Measurements from ENCODE around the gene CLCF1.

The CLCF1 gene

GRCh38 chr11:67393990-67394389, 20.6 kb upstream of the CLCF1 start:
- no peak for DNase-seq

- no peak for DNase-seq
These were observed 20.0 kb upstream of the CLCF1 start for GRCh38 chr11:67393437-67393836.

- DNase-seq, result no peak
These were observed 18.9 kb upstream of the CLCF1 start for GRCh38 chr11:67392183-67392715.

- DNase-seq, result peak; percentile 94
These were observed 18.1 kb upstream of the CLCF1 start, which contains the start of gene RAD9A for GRCh38 chr11:67391304-67392182. TSS of gene RAD9A (plus strand) at chr11:67391986. CDS start at chr11:67392045, 59 bp downstream.

GRCh38 chr11:67390947-67391303, 17.5 kb upstream of the CLCF1 start:
- no peak for DNase-seq

- no peak for DNase-seq
These were observed 16.1 kb upstream of the CLCF1 start for GRCh38 chr11:67389477-67389876.

GRCh38 chr11:67387518-67387917, 14.1 kb upstream of the CLCF1 start:
- DNase-seq, result no peak

- no peak for DNase-seq
These were observed 13.7 kb upstream of the CLCF1 start for GRCh38 chr11:67387069-67387468.

GRCh38 chr11:67384851-67385366, 11.5 kb upstream of the CLCF1 start:
- DNase-seq, result peak; percentile 69

GRCh38 chr11:67382276-67383136, 9.1 kb upstream of the CLCF1 start:
- peak; percentile 75 for DNase-seq

GRCh38 chr11:67381244-67381972, 8.0 kb upstream of the CLCF1 start:
- DNase-seq, result no peak

- peak; percentile 61 for DNase-seq
These were observed 6.0 kb upstream of the CLCF1 start for GRCh38 chr11:67379061-67380058.

- no peak for DNase-seq
These were observed 5.1 kb upstream of the CLCF1 start for GRCh38 chr11:67378544-67378943.

- DNase-seq, result no peak
These were observed 3.7 kb upstream of the CLCF1 start for GRCh38 chr11:67376873-67377808.

- DNase-seq, result no peak
These were observed 2.8 kb upstream of the CLCF1 start for GRCh38 chr11:67376063-67376820.

GRCh38 chr11:67375320-67376055, 2.1 kb upstream of the CLCF1 start:
- DNase-seq, result peak; percentile 26

- DNase-seq, result peak; percentile 64
These were observed 1.3 kb upstream of the CLCF1 start for GRCh38 chr11:67374571-67375281.
